HG03354 (cell line): ENCODE data around the gene HOXC10.

ENCODE experiments used
- ATAC-seq: cut with Tn5 transposase; IDR thresholded peaks from one replicate; pipeline ENCODE4 v1.9.1; 2021; ENCODE audit warnings: mild to moderate bottlenecking; ENCODE audit not compliant: unreplicated experiment, poor library complexity, severe bottlenecking

HOXC10 gene

DNA sequence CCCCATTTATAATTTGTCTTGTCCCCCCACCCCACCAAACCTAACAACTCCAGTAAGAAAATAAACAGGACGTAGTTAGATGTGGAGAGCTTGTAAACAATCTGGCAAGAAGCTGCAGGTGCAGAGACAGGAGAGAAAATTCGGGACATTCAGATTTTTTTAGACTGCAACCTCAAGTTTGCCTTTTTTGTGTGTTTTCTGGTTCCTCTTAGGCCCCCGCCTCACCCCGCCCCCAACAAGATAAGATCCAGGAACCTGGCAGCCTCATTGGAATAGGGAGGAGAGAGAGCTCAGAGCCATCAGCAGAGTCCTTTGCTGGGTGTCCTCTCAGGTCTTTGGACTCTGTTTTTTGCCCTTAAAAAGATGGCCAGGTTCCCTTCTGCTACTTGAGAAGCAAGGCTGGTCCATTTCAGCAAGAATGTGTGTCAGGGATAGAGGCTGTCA is 2.9 kb downstream of the HOXC10 start:
- no peak for ATAC-seq

DNA sequence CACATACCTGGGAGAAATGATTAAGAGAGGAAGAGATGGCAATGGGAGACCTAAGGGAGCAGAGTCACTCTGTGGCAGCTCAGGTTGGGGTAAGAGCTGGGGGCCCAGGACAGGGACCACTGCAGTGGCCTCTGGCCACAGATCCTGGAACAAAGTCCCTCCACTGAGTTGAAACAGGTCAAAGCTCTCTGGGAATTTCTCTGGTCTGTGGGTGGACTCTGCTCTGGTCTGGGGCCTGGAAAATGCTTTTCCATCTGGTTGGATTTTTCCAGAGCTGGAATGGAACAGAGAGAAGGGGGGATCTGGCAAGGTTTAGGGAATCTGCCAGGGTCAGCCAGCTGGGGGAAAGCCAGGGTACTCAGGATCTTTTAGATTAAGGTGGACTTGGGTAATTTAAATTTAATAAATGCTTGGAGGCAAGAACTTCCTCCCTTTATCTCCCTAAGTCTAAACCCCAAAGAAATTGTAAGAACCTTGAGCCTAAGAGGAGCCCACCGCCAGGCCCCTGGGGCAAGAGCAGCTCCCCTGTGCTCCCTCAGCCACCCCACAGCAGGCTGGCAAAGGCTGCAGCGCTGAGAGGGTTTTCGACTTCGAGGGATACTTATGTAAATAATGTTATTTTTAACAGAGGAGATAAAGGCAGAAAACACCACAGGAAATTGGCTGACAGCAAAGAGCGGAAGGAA is 3.7 kb downstream of the HOXC10 start:
- no peak for ATAC-seq

DNA sequence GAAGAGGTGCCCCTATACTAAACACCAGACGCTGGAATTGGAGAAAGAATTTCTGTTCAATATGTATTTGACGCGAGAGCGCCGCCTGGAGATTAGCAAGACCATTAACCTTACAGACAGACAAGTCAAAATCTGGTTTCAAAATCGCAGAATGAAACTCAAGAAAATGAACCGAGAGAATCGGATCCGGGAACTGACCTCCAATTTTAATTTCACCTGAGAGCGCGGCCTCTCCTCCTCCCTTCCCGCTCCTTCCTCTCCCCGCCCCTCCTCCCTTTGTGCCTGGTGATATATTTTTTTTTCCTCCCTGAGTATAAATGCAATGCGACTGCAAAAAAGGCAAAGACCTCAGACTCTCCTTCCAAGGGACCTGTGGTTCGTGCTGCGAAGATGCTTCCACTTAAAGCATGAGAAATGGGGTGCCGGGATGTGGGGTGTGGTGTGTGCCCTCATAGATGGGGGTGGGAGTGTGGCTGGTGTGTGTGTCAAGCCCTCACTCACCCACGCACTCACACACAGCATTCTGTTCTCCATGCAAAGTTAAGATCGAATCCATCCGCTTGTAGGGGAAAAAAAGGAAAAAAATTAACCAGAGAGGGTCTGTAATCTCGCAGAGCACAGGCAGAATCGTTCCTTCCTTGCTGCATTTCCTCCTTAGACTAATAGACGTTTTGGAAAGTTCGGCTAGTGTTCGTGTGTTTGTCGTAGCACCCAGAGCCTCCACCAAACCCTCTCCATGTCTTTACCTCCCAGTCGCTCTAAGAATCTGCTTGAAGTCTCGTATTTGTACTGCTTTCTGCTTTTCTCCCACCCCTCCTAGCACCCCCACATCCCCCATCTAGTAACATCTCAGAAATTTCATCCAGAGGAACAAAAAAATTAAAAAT is 4.5 kb downstream of the HOXC10 start:
- no peak for ATAC-seq

DNA sequence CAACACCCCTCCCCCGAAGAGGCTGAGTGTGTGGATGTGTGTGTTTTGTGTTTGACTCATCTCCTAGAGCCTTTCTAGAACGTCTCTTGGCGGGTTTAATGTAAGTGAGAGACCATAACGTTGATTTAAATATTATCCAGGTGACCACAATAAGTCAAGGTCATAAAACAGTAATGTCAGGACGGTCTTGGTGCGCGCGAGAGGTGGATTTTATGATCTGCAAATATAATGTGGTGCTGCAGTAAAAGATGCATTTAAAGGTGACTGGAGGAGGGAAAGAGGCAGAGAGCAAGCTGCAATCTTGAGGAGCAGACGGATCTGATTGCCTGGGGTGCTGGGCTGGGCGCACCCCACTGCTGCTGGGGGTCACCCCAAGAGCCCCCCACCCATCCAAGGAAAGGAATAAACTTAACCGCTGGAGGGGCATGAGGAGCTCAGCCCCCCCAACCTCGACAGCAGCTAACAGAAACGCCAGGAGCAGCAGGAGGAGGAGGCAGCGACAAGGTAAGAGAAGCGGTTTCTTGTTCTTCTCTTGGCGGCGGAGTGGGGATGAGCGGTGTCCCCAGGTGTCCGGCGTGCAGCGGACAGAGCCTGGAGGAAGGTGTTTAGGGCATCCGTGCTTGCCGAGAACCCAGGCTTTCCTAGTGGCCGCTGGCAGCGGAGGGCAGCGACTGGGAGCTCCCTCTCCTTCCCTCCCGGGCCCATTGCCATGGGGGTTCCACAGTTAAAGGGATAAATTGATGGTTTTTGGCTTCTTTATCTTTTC is 5.5 kb downstream of the HOXC10 start:
- no peak for ATAC-seq

DNA sequence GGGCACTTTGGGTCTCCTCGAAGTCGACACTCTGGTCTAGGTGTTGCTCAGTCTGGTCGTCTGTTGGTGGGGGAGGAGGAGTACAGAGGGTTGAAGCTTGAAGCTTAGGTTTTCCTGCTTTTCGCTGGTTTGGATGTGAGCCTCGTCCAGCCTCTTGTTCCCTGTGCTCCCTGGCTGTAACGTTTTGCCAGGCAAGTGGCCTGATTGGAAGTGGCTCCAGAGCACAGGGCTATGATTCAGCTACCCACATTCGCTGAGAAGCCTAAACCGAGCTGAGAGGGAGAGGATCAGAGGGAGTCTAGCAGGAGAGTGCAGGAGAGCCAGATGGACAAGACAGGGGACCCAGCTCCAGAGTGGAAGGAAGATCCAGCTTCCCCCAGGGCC is 6.1 kb downstream of the HOXC10 start:
- no peak for ATAC-seq

DNA sequence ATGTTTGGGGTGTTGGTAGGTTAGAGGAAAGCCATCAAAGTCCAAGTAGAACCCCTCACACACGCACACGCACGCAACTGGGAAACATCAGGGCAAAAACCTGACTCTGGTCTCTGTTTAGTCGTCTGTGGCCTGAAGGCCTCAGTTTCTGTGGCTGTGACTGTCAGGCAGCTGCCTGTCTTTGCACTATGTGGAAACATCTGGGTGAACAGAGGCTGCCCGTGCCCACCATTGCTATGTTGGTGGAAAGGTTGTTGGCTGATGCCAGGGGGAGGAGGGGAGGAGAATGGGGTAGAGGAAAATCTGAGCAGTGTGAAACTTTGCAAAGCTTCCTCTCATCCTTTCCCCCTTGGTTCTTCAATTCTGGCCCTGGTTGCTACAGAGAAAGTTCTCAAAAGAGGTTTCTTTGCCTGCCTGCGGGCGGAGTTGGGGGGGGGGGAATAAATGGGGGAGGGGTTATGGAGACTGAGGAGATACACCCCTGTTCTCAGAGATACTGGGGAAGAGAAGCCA is 7.5 kb downstream of the HOXC10 start:
- no peak for ATAC-seq

- no peak for ATAC-seq
Measured at GRCh38 chr12:53993162-53994008, 8.4 kb downstream of the HOXC10 start.

GRCh38 chr12:53994009-53994263 is 9.0 kb downstream of the HOXC10 start:
- ATAC-seq, result no peak

- no peak for ATAC-seq
Measured at GRCh38 chr12:53994264-53995001, 9.5 kb downstream of the HOXC10 start.

DNA sequence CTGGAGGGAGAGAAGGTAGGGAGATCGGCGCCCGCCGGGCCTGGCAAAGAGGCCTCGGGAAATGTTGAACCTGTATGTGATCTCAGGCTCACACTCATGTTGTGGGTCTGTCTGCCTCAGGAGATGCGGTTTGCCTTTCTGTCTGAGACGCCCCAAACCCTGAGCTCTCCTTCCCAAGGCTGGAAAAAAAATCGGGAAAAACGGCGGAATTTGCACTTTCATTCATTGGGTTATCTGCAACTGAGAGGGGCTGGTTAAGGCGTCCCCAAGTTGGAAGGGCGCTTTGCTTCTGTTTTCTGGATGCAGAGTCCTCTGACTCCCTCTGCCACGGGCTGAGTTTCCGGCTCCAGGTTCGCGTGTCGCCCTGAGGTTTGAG is 10.0 kb downstream of the HOXC10 start:
- ATAC-seq, result no peak

- no peak for ATAC-seq
Measured at GRCh38 chr12:53995378-53996239, 10.7 kb downstream of the HOXC10 start.

- no peak for ATAC-seq
Measured at GRCh38 chr12:53996240-53997203, 11.6 kb downstream of the HOXC10 start.

DNA sequence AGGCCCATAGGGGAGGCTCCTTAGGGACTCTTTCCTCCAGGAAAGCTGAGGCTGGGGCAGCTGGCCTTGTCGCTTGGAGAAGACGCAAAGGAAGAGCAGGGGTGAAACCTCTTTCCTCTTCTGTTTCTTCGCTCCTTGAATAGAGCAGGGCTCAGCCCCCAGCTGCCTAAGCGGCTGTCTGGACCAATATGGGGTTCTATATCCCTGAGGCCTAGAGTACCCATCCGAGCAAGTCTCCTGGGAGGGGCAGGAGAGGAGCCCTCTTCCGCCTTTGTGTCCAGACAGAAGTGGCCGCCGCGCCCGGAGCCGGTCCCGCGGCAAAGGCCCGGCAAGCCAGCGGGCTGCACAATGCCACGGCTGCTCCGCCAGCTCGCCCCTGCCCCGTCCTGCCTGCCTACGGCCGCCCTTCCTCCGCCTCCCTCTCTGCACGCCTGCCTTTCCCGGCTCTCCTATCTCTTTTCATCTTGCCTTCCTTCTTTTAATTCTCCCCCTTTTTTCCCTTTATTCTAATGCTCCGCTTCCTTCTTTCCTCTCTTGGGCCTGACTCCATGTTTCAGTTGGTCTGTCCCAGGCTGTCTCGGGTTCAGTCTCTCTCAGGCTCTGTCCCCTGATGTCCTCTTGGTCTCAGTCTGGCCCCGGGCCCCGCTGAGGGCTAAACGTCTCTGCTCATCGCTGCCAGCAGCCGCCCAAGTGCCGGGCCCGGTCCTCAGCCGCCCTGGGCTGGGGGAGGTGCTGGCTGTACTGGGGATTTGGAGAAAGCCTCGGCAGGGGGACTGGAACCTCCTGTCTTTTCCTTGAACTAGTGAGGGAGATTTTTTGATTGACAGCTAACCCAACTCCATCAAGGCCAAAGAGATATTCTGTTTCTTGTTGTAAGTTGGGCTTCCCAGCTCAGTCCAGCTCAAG is 12.5 kb downstream of the HOXC10 start:
- ATAC-seq, result no peak

- no peak for ATAC-seq
Measured at GRCh38 chr12:53998110-53998899, 13.4 kb downstream of the HOXC10 start.

- no peak for ATAC-seq
Measured at GRCh38 chr12:53998900-53999236, 13.9 kb downstream of the HOXC10 start.
